HG03558 (cell line): ENCODE measurements around the gene RGS3.

Source experiments
- ATAC-seq: cut with Tn5 transposase; IDR thresholded peaks from one replicate; pipeline ENCODE4 v1.9.1; 2021; ENCODE audit warnings: moderate number of reproducible peaks; ENCODE audit not compliant: unreplicated experiment; ENCODE audit errors: extremely low read depth

The RGS3 gene

GRCh38 chr9:113567361-113568080 lies 104.0 kb downstream of the RGS3 start:
- ATAC-seq = no peak

GRCh38 chr9:113568081-113568435 lies 104.5 kb downstream of the RGS3 start:
- no peak for ATAC-seq

GRCh38 chr9:113568571-113569321 lies 105.2 kb downstream of the RGS3 start:
- no peak for ATAC-seq

- no peak for ATAC-seq
Measured at GRCh38 chr9:113569472-113570060, 106.0 kb downstream of the RGS3 start.

GRCh38 chr9:113570106-113570505 lies 106.6 kb downstream of the RGS3 start:
- ATAC-seq = no peak

GRCh38 chr9:113570749-113571711 lies 107.5 kb downstream of the RGS3 start:
- ATAC-seq = no peak

- ATAC-seq = no peak
Measured at GRCh38 chr9:113572076-113572861, 108.7 kb downstream of the RGS3 start.

- ATAC-seq = no peak
Measured at GRCh38 chr9:113573046-113573958, 109.8 kb downstream of the RGS3 start.

- no peak for ATAC-seq
Measured at GRCh38 chr9:113573959-113574352, 110.4 kb downstream of the RGS3 start.

- no peak for ATAC-seq
Measured at GRCh38 chr9:113574441-113575262, 111.1 kb downstream of the RGS3 start.

- ATAC-seq = no peak
Measured at GRCh38 chr9:113577525-113578261, 114.2 kb downstream of the RGS3 start.

- ATAC-seq = no peak
Measured at GRCh38 chr9:113578279-113578865, 114.8 kb downstream of the RGS3 start.

GRCh38 chr9:113578882-113579282 lies 115.4 kb downstream of the RGS3 start:
- ATAC-seq = peak; percentile 29

- no peak for ATAC-seq
Measured at GRCh38 chr9:113579283-113580040, 115.9 kb downstream of the RGS3 start.

- ATAC-seq = no peak
Measured at GRCh38 chr9:113580041-113580953, 116.8 kb downstream of the RGS3 start.
